Lower leg skin (tissue), 3 donors: Measurements from ENCODE around the gene NCKAP5.

Experiments
- CTCF ChIP-seq, 3 donors: fragments of 450-650 bp; IDR thresholded peaks; one replicate each; pipeline ENCODE4 v1.5.1; 2016; ENCODE audit warnings: antibody characterized with exemption in 3 of 3, mild to moderate bottlenecking in 3 of 3, moderate library complexity in 2 of 3
- POLR2A ChIP-seq, 2 donors: fragments of 450-650 bp; IDR thresholded peaks; one replicate each; pipeline ENCODE4 v1.6.1; 2016 to 2017; ENCODE audit warnings: antibody characterized with exemption in 2 of 2, mild to moderate bottlenecking in 1 of 2, moderate library complexity in 1 of 2

DNA sequence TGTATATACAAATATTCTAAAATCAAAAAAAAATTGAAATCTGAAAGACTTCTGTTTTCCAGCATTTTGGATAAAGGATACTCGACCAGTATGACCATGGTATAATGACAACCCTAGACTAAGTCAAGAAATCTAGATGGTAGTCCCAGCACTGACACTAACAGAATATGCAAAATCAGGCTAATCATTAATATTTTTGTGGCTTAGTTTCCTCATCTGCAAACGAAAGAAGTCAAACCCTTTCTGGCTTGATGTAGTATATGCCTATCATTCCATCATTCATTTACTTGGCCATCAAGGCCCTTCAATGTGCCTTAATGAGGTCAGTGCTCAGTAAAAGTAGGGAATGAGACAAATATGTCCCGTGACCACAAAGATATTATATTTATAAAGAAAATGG, 83.5 kb downstream of the NCKAP5 start:
- no peak for TF ChIP-seq CTCF (IDR thresholded peaks at IDR 0.05)
- TF ChIP-seq POLR2A (IDR thresholded peaks at IDR 0.05): no peak
